Measurements from ENCODE around the gene ABHD17A. TPM values are rescaled to one million over a fixed set of nuclear protein-coding genes. Genes with fewer than 3 reads are reported as not detected.

Gene ABHD17A
- total RNA-seq, 2 experiments from 2014 or later: 108 to 110 TPM

Other genes with a start within 250 kb of the ABHD17A start
- 10 to 100 TPM; 88.9 to 95.5 TPM for gene TCF3, start 232.9 kb downstream of the ABHD17A start, total RNA-seq
- gene ONECUT3, start 132.0 kb downstream of the ABHD17A start, total RNA-seq: not detected
- gene ATP8B3, start 73.2 kb downstream of the ABHD17A start, total RNA-seq: 1 to 10 TPM; 9.6 to 10.0 TPM
- 10 to 100 TPM; 41.9 to 45.3 TPM for gene REXO1, start 37.0 kb downstream of the ABHD17A start, total RNA-seq
- 10 to 100 TPM; 23.3 to 24.2 TPM for gene KLF16, start 21.9 kb downstream of the ABHD17A start, total RNA-seq
- gene ADAT3, start 19.9 kb upstream of the ABHD17A start, total RNA-seq: 1 to 10 TPM; 5.7 to 5.8 TPM
- gene SCAMP4, start 19.9 kb upstream of the ABHD17A start, total RNA-seq: 10 to 100 TPM; 24.2 to 28.4 TPM
- 10 to 100 TPM; 63.7 to 66.2 TPM for gene CSNK1G2, start 55.7 kb upstream of the ABHD17A start, total RNA-seq
- 10 to 100 TPM; 37.3 to 42.9 TPM for gene BTBD2, start 130.2 kb upstream of the ABHD17A start, total RNA-seq
- 100 to 1,000 TPM; 143 to 157 TPM for gene MKNK2, start 165.7 kb upstream of the ABHD17A start, total RNA-seq
- 100 to 1,000 TPM; 117 to 122 TPM for gene MOB3A, start 210.8 kb upstream of the ABHD17A start, total RNA-seq
- 10 to 100 TPM; 14.2 to 16.4 TPM for gene IZUMO4, start 211.4 kb upstream of the ABHD17A start, total RNA-seq